Measurements from ENCODE around the gene TCTN1. TPM values are rescaled to one million over a fixed set of nuclear protein-coding genes. Genes with fewer than 3 reads are reported as not detected.

The TCTN1 gene
- total RNA-seq, 1 experiment from 2014 or later: 19.6 TPM

- Histone ChIP-seq H3K36me3 (no peaks in the 10 kb centered on the region), H3K9me3 (no peaks in the 10 kb centered on the region), H3K4me3 (no peak overlapping the region), H3K27me3 (peaks cover 7% of the 10 kb centered on the region; the same call in 1 of the 2 replicates)
- no peak for DNase-seq
Observed at GRCh38 chr12:110684312-110684836, 70.4 kb downstream of the TCTN1 start.

GRCh38 chr12:110686294-110686903, 72.5 kb downstream of the TCTN1 start:
- no peaks in the 10 kb centered on the region for H3K9me3 ChIP-seq
- peaks cover 7% of the 10 kb centered on the region; the same call in 1 of the 2 replicates for H3K27me3 ChIP-seq
- H3K36me3 ChIP-seq: no peaks in the 10 kb centered on the region
- DNase-seq: no peak
- no peak overlapping the region for H3K4me3 ChIP-seq

DNA sequence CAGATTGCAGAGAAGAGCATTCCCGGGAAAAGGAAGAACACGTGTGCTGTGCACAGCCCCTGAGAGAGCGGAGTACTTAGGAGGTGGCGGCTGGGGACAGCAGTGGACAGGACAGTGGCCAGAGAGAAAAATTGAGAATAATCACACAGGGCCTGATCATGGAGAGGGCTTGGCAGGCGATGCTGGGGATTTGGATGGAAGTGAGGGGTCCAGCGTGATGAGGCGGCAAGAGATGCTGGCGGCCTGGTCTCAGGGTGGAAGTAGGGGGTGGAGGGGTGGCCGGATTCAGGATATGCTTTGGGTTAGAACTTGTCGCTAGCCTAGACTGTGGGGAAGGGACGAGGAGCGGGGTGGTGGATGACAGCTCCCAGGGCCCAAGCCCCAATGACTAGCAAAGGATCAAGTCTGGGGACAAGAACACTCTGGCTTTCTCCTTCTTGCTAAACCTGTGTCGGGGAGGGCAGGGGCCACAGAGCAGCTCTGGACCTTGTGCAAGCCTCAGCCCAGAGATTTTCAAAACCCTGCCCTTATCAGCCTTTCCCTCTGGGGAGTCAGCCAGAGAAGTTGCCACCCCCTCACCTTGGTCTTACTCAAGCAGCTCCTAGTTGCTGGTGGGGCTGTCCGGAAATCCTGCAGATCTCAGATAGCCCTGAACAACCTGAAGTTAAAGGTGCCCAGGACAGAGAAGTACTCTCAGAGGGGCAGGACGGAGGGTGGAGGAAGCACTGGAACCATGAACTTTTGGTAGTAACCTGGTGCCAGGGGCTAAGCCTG, 73.7 kb downstream of the TCTN1 start:
- H3K36me3 ChIP-seq: no peaks in the 10 kb centered on the region
- peaks cover 7% of the 10 kb centered on the region; the same call in 1 of the 2 replicates for H3K27me3 ChIP-seq
- H3K4me3 ChIP-seq: no peak overlapping the region
- H3K9me3 ChIP-seq: no peaks in the 10 kb centered on the region
- no peak for DNase-seq

GRCh38 chr12:110688446-110689280, 74.7 kb downstream of the TCTN1 start, which contains the start of gene HVCN1:
Gene HVCN1, minus strand, starts transcription at chr12:110689115. Its CDS starts 5,870 bp downstream, at chr12:110683245.
- H3K27me3 ChIP-seq: peaks cover 7% of the 10 kb centered on the region; the same call in 1 of the 2 replicates
- H3K36me3 ChIP-seq: no peaks in the 10 kb centered on the region
- no peaks in the 10 kb centered on the region for H3K9me3 ChIP-seq
- no peak for DNase-seq
- 0 out of 2 replicates have a peak within 1 kb of the TSS, but pooled peaks have one; percentile 14 for H3K4me3 ChIP-seq

DNA sequence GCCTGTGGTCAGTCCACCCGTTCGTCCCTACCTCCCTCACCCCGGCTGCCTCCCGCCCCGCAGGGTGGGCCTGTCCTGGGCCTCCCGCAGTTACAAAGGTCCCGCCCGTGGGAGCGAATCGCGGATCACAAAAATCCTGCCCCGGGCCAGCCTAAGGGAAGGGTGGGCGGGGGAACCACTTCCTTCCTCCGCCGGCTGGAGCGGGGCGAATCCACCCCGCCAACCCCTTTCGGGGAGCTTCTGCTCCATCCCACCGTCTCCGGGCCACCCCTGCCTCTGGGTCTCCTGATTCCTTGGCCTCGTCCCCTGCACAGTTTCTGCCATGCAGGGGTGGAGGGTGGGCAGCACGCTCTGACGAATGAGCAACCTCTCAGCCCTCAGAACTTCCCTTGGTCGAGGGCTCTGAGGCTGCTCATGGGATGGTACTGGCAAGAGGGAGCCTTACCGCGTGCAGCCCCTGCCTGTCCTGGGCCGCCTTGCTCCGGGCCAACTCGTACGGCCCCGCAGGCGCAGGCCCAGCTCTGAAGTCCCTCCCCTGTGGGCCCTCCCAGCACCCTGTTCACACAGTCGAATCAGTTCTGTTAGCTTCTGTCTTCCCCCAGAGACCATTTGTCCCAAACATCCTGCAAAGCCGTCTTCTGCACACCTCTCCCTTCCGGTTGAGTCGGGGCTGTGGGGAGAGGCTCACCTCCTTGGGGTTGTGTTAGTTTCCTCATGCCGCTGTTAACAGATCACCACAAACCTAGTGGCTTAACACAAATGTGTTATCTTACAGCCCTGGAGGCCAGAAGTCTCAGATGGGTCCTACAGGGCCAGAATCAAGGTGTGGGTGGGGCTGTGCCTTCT, 75.6 kb downstream of the TCTN1 start:
- Histone ChIP-seq H3K9me3 (no peaks in the 10 kb centered on the region), H3K36me3 (no peaks in the 10 kb centered on the region), H3K4me3 (no peak overlapping the region), H3K27me3 (peaks cover 7% of the 10 kb centered on the region; the same call in 1 of the 2 replicates)
- DNase-seq: peak; percentile 19

GRCh38 chr12:110690127-110690430, 76.2 kb downstream of the TCTN1 start:
- Histone ChIP-seq H3K27me3 (peaks cover 7% of the 10 kb centered on the region; the same call in 1 of the 2 replicates), H3K36me3 (no peaks in the 10 kb centered on the region), H3K9me3 (no peaks in the 10 kb centered on the region), H3K4me3 (no peak overlapping the region)
- DNase-seq: no peak

DNA sequence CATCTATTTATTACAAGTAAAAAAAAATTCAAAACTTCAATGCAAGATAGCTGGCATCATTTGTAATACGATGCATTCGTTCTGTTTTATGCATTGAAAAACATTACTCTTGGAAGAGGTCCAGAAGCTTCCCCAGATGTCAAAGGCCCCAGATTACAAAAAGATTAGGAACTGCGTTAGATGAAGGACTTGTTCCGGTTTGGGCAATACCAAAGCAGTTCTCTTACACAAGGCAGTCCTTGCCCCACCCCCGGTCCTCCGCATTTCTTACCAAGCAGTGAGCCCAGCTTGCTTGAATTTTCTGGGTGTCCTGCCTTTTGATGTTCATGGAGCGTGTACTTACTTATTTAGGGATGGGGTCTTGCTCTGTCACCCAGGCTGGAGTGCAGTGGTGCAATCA, 79.8 kb downstream of the TCTN1 start:
- Histone ChIP-seq H3K36me3 (no peaks in the 10 kb centered on the region), H3K27me3 (0 out of 2 replicates have a peak, but pooled peaks cover under 1% of the 10 kb centered on the region), H3K9me3 (no peaks in the 10 kb centered on the region), H3K4me3 (no peak overlapping the region)
- no peak for DNase-seq

- Histone ChIP-seq H3K36me3 (no peaks in the 10 kb centered on the region), H3K9me3 (no peaks in the 10 kb centered on the region), H3K27me3 (no peaks in the 10 kb centered on the region), H3K4me3 (no peak overlapping the region)
- DNase-seq: no peak
Observed at GRCh38 chr12:110694330-110694901, 80.5 kb downstream of the TCTN1 start.

DNA sequence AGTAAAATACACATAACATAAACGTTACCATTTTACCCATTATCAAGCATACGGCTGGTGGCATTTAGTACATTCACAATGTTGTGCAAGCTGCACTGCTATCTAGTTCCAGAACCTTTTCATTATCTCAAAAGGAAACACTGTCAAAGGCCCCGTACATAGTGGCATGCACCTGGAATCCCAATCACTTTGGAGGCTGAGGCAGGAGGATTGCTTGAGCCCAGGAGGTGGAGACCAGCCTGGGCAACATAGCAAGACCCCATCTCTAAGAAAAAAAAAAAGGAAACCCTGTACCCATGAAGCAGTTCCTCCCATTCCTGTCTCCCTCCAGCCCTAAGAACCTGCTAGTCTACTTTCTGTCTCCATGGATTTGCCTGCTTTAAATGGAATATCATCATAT, 82.4 kb downstream of the TCTN1 start:
- Histone ChIP-seq H3K36me3 (no peaks in the 10 kb centered on the region), H3K4me3 (no peak overlapping the region), H3K9me3 (no peaks in the 10 kb centered on the region), H3K27me3 (no peaks in the 10 kb centered on the region)
- DNase-seq: no peak

DNA sequence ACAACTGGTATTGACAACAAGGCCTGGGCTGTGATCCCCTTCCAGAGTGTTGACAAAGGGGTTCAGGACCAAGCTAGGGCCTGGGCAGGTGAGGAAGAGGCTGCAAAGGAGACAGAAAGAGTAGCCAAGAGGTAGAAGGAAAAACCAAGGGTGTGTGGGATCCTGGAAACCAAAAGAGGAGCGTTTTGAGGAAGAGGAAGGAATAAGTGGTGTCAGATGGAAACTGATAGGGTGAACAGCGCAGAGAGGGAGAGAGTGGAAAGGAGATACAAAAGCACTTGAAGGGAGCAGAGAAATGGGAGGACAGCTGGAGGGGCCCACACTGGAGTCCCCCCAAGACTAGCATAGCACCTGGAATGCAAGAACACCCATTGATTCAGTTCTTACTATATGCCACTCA, 83.3 kb downstream of the TCTN1 start:
- no peak overlapping the region for H3K4me3 ChIP-seq
- DNase-seq: no peak
- H3K36me3 ChIP-seq: no peaks in the 10 kb centered on the region
- no peaks in the 10 kb centered on the region for H3K9me3 ChIP-seq
- no peaks in the 10 kb centered on the region for H3K27me3 ChIP-seq

GRCh38 chr12:110698171-110698902, 84.4 kb downstream of the TCTN1 start:
- Histone ChIP-seq H3K9me3 (no peaks in the 10 kb centered on the region), H3K4me3 (0 out of 2 replicates have a peak overlapping the region, but pooled peaks have one; percentile 5), H3K27me3 (no peaks in the 10 kb centered on the region), H3K36me3 (no peaks in the 10 kb centered on the region)
- peak; percentile 80 for DNase-seq

Other genes starting within 250 kb of the TCTN1 start
- gene ANAPC7, start 210.4 kb upstream of the TCTN1 start, total RNA-seq (2014; rRNA removed; shearing (Covaris generic); ENCODE audit: low replicate concordance): 50.7 and 51.5 TPM in 2 replicates
- gene ARPC3, start 163.8 kb upstream of the TCTN1 start, total RNA-seq (2014; rRNA removed; shearing (Covaris generic); ENCODE audit: low replicate concordance): 397 and 586 TPM in 2 replicates
- 17.5 and 38.0 TPM in 2 replicates for gene GPN3, start 145.9 kb upstream of the TCTN1 start, total RNA-seq (2014; rRNA removed; shearing (Covaris generic); ENCODE audit: low replicate concordance)
- gene FAM216A, start 145.3 kb upstream of the TCTN1 start, total RNA-seq (2014; rRNA removed; shearing (Covaris generic); ENCODE audit: low replicate concordance): 24.7 and 43.7 TPM in 2 replicates
- 33.5 and 59.1 TPM in 2 replicates for gene VPS29, start 112.0 kb upstream of the TCTN1 start, total RNA-seq (2014; rRNA removed; shearing (Covaris generic); ENCODE audit: low replicate concordance)
- gene RAD9B, start 111.8 kb upstream of the TCTN1 start, total RNA-seq (2014; rRNA removed; shearing (Covaris generic); ENCODE audit: low replicate concordance): 0.25 and 2.0 TPM in 2 replicates
- gene PPTC7, start 30.8 kb upstream of the TCTN1 start, total RNA-seq (2014; rRNA removed; shearing (Covaris generic); ENCODE audit: low replicate concordance): 4.4 and 11.0 TPM in 2 replicates
- gene HVCN1, start 75.0 kb downstream of the TCTN1 start, total RNA-seq (2014; rRNA removed; shearing (Covaris generic); ENCODE audit: low replicate concordance): not detected in 2 replicates
- 118 and 155 TPM in 2 replicates for gene PPP1CC, start 128.8 kb downstream of the TCTN1 start, total RNA-seq (2014; rRNA removed; shearing (Covaris generic); ENCODE audit: low replicate concordance)
- not detected in 2 replicates for gene CCDC63, start 232.9 kb downstream of the TCTN1 start, total RNA-seq (2014; rRNA removed; shearing (Covaris generic); ENCODE audit: low replicate concordance)